GM21367 (cell line): Measurements from ENCODE around the gene ATP7B.

ENCODE experiments used
- ATAC-seq: cut with Tn5 transposase; IDR thresholded peaks from one replicate; pipeline ENCODE4 v1.9.1; 2021; ENCODE audit not compliant: unreplicated experiment

The ATP7B gene

GRCh38 chr13:51978796-51979556 lies 32.3 kb downstream of the ATP7B start:
- no peak for ATAC-seq

GRCh38 chr13:51977625-51978024 lies 33.6 kb downstream of the ATP7B start:
- ATAC-seq, result no peak

- no peak for ATAC-seq
Measured at GRCh38 chr13:51976890-51977289, 34.4 kb downstream of the ATP7B start.

- no peak for ATAC-seq
Measured at GRCh38 chr13:51976423-51976822, 34.8 kb downstream of the ATP7B start.

- no peak for ATAC-seq
Measured at GRCh38 chr13:51974482-51974881, 36.8 kb downstream of the ATP7B start.

GRCh38 chr13:51971520-51972426 lies 39.5 kb downstream of the ATP7B start:
- ATAC-seq, result no peak

- no peak for ATAC-seq
Measured at GRCh38 chr13:51970349-51970748, 40.9 kb downstream of the ATP7B start.

- ATAC-seq, result no peak
Measured at GRCh38 chr13:51967482-51968446, 43.5 kb downstream of the ATP7B start.

- no peak for ATAC-seq
Measured at GRCh38 chr13:51966186-51966585, 45.1 kb downstream of the ATP7B start.

GRCh38 chr13:51961493-51962403 lies 49.5 kb downstream of the ATP7B start:
- ATAC-seq, result no peak

GRCh38 chr13:51960766-51961165 lies 50.5 kb downstream of the ATP7B start:
- no peak for ATAC-seq

GRCh38 chr13:51959773-51960172 lies 51.5 kb downstream of the ATP7B start:
- ATAC-seq, result peak; percentile 86

GRCh38 chr13:51958217-51958547 lies 53.1 kb downstream of the ATP7B start:
- no peak for ATAC-seq

GRCh38 chr13:51957377-51958216 lies 53.7 kb downstream of the ATP7B start:
- no peak for ATAC-seq

GRCh38 chr13:51956717-51957116 lies 54.5 kb downstream of the ATP7B start:
- ATAC-seq, result no peak

- no peak for ATAC-seq
Measured at GRCh38 chr13:51955816-51956603, 55.2 kb downstream of the ATP7B start.

- ATAC-seq, result no peak
Measured at GRCh38 chr13:51955281-51955771, 55.9 kb downstream of the ATP7B start.
